Bronchial epithelial cell (primary cell): ENCODE results near the gene ATP13A1. TPM values are rescaled to one million over a fixed set of nuclear protein-coding genes. Genes with fewer than 3 reads are reported as not detected.
"Not testable (repeated sequence)": the region's sequence is repeated elsewhere in the genome, so short reads cannot be mapped to it uniquely, and the experiment has no call there.

Experiments used
- DNase-seq: peaks from one replicate; pipeline ENCODE4 v3.0.0-alpha.2; 2010; ENCODE audit warnings: low read depth
- FAIRE-seq: peaks from 2 replicates; lab custom pipeline; 2011; peaks lifted over from hg19 to GRCh38; lab: Jason Lieb, UNC
- H3K27me3 ChIP-seq: 2 replicates; pipeline ENCODE4 v1.5.1; 2011; ENCODE audit warnings: low read length; ENCODE audit not compliant: control insufficient read depth, insufficient read depth
- H3K36me3 ChIP-seq: 2 replicates; pipeline ENCODE4 v1.5.1; 2011; ENCODE audit warnings: low read length; ENCODE audit not compliant: control insufficient read depth, insufficient read depth
- H3K4me3 ChIP-seq: 2 replicates; pipeline ENCODE4 v1.5.1; 2011; ENCODE audit warnings: mild to moderate bottlenecking, low read depth, low read length, control low read depth
- total RNA-seq: library from RNA; depleted of rRNA; stranded (reverse); fragments of >200 nt; gene quantifications from 2 replicates; pipeline ENCODE4 v1.2.1, GENCODE V29; 2014
- TF ChIP-seq, protein P1 (sequence below): IDR thresholded peaks from 2 replicates; pipeline ENCODE4 v1.5.1; 2011; ENCODE audit warnings: mild to moderate bottlenecking, moderate library complexity, low read length, control low read depth, inconsistent platforms; ENCODE audit not compliant: insufficient read depth, severe bottlenecking

ATP13A1 gene
- total RNA-seq, 1 donor from 2014 or later: 20.3 TPM

DNA sequence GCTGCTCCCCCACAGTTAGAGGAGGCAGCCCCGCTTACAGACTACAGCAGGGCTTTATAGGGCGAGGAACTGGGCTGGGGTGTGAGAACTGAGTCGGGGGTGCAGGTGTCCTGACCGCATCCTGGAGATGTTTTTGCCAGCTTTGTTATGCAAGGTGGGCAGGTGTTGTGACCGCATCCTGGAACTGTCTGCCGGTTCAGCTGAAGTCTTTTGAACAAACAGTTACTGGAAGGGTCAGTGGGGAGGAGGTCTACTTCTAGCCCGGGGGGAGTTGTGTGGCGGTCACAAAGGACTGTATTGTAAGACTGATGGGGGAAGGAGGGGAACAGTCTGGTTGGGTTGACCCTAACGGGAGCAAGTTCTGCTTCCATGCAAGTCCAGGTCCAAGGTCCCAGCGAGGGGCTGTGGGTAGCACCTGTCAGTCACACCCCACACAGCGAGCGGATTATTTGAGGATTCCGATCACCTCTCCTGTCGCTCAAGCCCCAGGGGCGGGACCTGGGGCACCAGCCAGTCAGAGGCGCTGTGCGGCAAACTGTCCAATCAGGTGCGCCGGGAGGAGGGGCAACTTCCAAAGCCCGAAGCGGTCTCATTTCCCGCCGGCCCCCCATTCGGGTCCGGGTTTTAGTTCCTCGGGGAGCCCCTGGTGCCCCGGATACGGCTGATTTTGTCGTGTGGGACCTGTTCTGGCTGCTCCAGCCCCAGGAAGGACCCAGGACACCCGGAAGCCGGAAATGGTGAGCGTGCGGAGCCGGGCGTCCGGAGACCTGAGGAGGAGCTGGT lies 4.9 kb upstream of the ATP13A1 start, which contains the start of gene ZNF101:
ZNF101 (plus strand) TSS at position 610 of the 783 bp plus-strand sequence; CDS start at position 735, 125 bp downstream.
- peak; percentile 83 for DNase-seq
- peak within 1 kb of the TSS; percentile 92 for H3K4me3 ChIP-seq
- no peaks in the 10 kb centered on the region for H3K27me3 ChIP-seq
- TF ChIP-seq, protein P1, sequence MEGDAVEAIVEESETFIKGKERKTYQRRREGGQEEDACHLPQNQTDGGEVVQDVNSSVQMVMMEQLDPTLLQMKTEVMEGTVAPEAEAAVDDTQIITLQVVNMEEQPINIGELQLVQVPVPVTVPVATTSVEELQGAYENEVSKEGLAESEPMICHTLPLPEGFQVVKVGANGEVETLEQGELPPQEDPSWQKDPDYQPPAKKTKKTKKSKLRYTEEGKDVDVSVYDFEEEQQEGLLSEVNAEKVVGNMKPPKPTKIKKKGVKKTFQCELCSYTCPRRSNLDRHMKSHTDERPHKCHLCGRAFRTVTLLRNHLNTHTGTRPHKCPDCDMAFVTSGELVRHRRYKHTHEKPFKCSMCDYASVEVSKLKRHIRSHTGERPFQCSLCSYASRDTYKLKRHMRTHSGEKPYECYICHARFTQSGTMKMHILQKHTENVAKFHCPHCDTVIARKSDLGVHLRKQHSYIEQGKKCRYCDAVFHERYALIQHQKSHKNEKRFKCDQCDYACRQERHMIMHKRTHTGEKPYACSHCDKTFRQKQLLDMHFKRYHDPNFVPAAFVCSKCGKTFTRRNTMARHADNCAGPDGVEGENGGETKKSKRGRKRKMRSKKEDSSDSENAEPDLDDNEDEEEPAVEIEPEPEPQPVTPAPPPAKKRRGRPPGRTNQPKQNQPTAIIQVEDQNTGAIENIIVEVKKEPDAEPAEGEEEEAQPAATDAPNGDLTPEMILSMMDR: no peak
- no peaks in the 10 kb centered on the region for H3K36me3 ChIP-seq
- no peak for FAIRE-seq

DNA sequence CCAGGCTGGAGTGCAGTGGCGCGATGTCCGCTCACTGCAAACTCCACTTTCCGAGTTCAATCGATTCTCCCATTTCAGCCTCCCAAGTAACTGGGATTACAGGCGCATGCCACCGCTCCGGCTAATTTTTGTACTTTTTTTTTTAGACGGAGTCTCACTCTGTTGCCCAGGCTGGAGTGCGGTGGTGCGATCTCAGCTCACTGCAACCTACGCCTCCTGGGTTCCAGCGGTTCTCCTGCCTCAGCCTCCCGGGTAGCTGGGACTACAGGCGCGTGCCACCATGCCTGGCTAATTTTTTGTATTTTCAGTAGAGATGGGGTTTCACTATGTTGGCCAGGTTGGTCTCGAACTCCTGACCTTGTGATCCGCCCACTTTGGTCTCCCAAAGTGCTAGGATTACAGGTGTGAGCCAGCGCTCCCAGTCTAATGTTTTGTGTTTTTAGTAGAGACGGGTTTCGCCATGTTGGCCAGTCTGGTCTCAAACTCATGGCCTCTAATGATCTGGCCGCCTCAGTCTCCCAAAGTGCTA lies 2.0 kb upstream of the ATP13A1 start:
- H3K27me3 ChIP-seq, H3K4me3 ChIP-seq, DNase-seq, FAIRE-seq, H3K36me3 ChIP-seq: not testable (repeated sequence)

DNA sequence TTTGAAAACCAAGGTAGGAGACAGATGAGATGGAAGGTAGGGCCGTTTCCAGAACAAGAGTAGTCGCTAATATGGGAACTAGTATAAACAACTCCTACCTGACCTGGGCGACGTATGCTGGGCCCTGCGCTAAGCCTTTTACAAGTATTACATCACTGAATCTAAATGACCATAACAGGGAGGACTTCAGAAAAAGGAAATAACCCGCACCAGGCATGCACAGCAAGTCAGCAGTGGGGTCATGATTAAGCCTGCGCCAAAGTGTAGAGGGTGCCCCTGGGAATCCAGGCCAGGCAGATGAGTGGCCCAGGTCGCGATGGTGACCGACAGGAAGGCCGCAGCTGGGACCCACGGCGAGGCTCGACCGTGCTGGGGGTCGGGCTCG lies 613 bp downstream of the ATP13A1 start:
- TF ChIP-seq, protein P1: no peak
- peaks cover 18% of the 10 kb centered on the region for H3K36me3 ChIP-seq
- FAIRE-seq (no peak), DNase-seq (no peak)
- H3K4me3 ChIP-seq: peak overlapping the region; percentile 86
- no peaks in the 10 kb centered on the region for H3K27me3 ChIP-seq

DNA sequence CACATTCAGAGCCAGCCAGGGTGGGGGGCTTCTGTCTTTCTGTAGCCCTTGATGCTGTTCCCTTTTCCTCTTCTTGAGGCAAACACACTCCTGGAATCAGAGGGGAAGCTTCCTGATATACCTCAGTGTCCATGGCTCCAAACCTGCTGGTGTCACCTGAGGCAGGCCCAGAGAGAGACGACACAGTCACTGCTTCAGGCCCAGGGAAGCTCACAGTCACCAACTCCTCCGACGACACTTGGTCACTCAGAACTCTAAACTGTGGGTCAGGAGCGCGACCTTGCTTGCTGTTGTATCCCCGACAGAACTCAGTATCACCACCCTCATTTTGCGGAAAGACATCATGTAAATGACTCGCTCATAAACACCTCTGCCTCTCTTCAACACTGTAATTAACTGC lies 1.1 kb downstream of the ATP13A1 start:
- FAIRE-seq (no peak), DNase-seq (no peak)
- peak overlapping the region; percentile 86 for H3K4me3 ChIP-seq
- peaks cover 21% of the 10 kb centered on the region for H3K36me3 ChIP-seq
- H3K27me3 ChIP-seq: no peaks in the 10 kb centered on the region
- TF ChIP-seq, protein P1: no peak

DNA sequence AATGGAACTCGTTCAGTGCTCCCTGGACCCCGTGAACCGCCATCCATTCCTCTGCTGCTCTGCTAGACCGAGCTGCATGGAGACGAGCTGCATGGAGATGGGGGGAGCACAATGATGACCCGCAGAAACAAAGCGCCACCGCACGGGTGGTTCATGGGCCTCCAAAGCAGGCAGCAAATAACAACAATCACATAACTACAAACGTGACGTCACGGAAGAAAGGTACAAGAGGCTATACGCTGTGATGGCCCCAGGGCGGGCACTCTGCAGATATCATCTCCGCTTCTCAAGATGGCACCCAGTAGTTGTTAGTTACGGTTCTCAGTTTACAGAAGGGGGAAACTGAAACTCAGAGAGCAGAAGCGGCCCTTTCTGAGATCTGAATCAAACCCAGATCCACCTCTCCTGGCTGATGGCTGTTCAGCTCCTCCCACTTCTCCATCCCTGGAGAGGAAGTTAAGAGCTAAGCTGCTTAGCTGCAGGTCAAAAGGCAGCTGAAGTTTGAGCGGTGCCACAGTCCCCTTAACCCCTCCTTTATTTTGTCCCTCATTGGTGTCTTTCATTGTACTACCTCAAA lies 1.7 kb downstream of the ATP13A1 start:
- no peak for DNase-seq
- Histone ChIP-seq H3K4me3 (no peak overlapping the region), H3K27me3 (no peaks in the 10 kb centered on the region), H3K36me3 (peaks cover 24% of the 10 kb centered on the region)
- TF ChIP-seq, protein P1: no peak
- FAIRE-seq: no peak

DNA sequence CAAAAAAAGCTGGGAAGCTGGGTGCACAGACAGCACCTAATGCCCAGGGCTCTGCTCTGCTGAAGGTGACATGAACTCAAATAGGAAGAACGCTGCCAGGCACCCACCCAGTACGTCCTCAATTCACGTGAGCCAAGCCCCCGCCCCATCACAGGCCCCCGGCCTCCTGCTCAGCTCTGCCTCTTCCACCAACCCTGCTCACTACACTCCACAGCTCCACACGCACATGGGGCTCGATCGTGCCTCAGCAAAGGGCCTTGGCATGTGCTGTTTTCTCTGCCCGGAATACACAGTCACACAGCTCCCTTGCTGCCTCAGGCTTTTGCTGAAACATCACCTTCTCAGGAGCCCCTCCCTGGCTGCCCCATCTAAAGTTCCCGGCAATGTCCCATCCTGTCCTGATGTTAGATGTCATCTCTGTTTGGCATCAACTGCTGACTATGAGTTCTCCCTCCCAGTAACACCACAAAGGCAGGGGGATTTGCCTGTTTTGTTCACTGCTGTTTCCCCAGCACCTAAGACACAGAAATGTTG lies 2.3 kb downstream of the ATP13A1 start:
- Histone ChIP-seq H3K27me3 (no peaks in the 10 kb centered on the region), H3K36me3 (peaks cover 26% of the 10 kb centered on the region), H3K4me3 (no peak overlapping the region)
- DNase-seq (no peak), FAIRE-seq (no peak)
- TF ChIP-seq, protein P1: no peak
